Fibroblast of villous mesenchyme (primary cell): Measurements from ENCODE around the gene CAMK2A. TPM values are rescaled to one million over a fixed set of nuclear protein-coding genes. Genes with fewer than 3 reads are reported as not detected.

Experiments used
- DNase-seq: peaks from one replicate; pipeline ENCODE4 v3.0.0-alpha.2; 2010; ENCODE audit warnings: low read depth
- H3K4me3 ChIP-seq: 2 replicates; pipeline ENCODE4 v1.5.1; 2011; ENCODE audit warnings: low read depth, mild to moderate bottlenecking, low read length
- total RNA-seq: library from RNA; depleted of rRNA; stranded (reverse); fragments of >200 nt; gene quantifications from 2 replicates; pipeline ENCODE4 v1.2.3, GENCODE V29; 2012
- TF ChIP-seq, protein P1 (sequence below): IDR thresholded peaks from 2 replicates; pipeline ENCODE4 v1.5.1; 2012; ENCODE audit warnings: low read depth, mild to moderate bottlenecking, low read length; ENCODE audit not compliant: insufficient read depth

CAMK2A gene
- total RNA-seq, 1 donor: 1.3 TPM

DNA sequence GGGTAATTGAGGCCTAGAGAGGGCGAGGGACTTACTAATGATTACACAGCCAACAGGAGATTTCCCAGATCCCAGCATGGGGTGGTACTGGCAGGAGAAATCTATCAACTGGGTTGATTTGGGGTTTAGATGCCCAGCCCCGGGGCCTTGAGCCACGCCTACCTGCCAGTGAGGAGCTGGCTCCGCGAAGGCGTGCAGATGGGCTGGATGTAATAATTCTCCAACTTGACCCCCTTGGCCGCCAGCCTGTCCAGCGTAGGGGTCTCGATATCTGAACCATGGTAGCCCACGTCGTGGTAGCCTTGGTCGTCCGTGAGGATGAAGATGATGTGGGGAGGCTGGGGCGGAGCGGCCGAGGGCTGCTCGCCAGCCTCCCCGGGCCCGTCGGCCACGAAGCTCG is 12.3 kb upstream of the CAMK2A start:
- H3K4me3 ChIP-seq: peak overlapping the region; percentile 60
- peak; percentile 42 for DNase-seq
- TF ChIP-seq, protein P1, sequence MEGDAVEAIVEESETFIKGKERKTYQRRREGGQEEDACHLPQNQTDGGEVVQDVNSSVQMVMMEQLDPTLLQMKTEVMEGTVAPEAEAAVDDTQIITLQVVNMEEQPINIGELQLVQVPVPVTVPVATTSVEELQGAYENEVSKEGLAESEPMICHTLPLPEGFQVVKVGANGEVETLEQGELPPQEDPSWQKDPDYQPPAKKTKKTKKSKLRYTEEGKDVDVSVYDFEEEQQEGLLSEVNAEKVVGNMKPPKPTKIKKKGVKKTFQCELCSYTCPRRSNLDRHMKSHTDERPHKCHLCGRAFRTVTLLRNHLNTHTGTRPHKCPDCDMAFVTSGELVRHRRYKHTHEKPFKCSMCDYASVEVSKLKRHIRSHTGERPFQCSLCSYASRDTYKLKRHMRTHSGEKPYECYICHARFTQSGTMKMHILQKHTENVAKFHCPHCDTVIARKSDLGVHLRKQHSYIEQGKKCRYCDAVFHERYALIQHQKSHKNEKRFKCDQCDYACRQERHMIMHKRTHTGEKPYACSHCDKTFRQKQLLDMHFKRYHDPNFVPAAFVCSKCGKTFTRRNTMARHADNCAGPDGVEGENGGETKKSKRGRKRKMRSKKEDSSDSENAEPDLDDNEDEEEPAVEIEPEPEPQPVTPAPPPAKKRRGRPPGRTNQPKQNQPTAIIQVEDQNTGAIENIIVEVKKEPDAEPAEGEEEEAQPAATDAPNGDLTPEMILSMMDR: no peak

DNA sequence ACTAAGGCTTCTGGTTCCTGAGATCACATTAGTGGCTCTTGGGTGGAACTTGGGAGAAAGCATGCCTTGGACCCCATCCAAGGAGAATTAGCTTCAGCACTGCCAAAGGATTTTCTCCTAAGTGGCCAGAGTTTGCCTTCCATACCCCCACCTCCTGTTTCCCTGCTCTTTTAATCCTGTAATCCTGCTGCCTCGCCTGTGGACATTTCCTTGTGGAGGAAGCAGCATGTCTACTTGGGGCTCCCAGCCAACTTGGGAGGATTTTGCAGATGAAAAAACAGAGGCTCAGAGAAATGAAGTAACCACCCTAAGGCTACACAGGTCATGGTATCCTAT is 11.6 kb upstream of the CAMK2A start:
- H3K4me3 ChIP-seq: peak overlapping the region; percentile 60
- DNase-seq: peak; percentile 94
- TF ChIP-seq, protein P1: no peak

DNA sequence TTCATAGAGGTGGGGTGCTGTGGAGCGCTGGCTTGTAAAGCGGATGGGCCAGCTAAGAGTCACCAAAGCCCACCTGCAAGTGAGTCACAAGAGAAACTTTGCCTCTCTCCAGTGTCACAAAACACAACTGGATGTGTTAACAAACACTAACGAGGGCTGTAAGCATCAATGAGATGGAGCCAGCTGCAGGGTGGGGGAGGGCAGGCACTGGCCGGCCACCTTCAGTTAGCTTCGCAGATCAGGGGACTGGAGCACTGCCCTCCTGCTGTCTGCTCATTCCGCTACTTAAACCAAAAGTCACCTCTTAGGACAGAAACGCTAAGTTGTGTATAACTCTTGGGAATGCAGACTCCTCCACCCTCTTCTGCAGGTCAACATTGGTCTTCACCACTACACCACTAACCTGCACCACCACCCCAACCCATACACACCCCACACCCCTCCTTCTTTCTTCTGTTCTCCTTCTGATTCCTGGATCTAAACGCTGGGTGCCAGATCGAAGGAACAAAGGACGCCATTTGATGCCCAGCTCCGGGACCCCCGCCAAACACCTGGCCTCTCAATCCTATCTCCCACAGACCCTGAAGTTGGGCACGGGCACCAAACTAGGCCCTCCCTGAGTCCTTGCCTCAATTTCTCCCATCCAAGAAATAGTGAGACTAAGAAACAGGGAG is 11.1 kb upstream of the CAMK2A start:
- H3K4me3 ChIP-seq: peak overlapping the region; percentile 60
- TF ChIP-seq, protein P1: no peak

DNA sequence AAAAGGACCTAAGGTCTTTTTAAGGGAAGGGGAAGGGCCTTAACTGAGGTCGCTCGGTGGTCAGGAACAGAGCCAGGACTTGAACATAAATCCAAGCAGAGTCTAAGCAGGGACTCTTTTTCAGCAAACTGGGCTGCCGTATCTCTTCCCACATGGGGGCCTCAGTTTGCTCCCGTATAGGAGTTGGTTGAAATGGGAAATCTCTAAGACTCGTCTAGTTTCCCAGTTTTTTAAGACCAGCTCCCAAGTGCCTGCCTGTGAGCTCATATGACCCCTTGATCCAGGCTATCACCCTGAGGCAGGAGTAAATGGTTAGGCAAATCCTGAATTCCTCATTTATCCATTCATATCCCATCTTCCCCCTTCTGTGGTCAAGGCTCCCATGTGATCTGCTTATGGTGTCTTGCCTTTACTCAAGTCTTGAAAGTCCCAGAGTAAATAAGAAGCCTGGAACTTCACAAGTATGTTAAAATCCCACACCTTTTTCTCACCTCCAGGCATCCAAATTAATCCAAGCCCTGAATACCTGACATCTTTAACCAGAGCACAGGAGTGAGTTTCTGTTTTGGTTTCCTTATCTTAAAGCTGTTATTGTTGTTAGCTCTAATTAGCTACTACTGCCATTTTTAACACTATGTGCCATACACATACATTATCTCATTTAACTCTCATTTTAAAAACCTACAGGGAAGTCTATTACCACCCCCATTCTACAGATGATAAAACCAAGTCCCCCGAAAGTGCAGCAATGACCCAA is 10.2 kb upstream of the CAMK2A start:
- TF ChIP-seq, protein P1: no peak
- peak overlapping the region; percentile 60 for H3K4me3 ChIP-seq
- peak; percentile 95 for DNase-seq

More for the DNA sequence above, 11.1 kb upstream of the CAMK2A start:
- DNase-seq: no peak

DNA sequence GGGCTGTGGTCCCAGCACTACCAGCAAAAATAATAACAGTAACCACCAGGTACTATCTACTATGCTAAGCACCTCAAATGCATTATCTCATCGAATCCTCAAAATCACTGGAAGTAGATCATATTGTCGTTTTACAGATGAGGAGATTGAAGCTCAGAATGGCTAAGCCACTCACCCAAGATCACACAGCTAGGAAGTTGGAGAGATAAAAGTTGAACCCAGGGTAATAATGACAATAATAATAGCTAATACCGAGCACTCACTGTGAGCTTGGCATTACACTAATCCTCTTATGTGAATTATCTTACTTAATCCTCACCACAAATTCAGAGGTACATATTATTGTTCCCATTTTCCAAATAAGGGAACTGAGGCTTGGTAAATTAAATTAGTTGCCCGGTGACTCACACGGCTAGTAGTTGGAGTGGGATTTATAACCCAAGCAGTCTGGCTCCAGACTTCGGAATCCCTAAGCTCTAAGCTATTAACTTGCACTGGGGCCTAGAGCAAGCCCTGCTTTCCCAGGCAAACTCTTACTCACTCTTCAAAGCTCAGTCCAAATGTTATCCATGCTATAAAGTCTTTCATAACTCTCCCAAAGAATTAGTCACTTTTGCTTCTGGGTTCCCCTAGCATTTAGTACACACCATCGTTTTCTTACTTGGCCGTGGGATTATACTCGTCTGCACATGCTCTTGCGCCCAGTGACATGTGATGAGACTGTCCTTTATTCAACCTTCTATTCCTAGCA is 9.3 kb upstream of the CAMK2A start:
- DNase-seq: peak; percentile 99

DNA sequence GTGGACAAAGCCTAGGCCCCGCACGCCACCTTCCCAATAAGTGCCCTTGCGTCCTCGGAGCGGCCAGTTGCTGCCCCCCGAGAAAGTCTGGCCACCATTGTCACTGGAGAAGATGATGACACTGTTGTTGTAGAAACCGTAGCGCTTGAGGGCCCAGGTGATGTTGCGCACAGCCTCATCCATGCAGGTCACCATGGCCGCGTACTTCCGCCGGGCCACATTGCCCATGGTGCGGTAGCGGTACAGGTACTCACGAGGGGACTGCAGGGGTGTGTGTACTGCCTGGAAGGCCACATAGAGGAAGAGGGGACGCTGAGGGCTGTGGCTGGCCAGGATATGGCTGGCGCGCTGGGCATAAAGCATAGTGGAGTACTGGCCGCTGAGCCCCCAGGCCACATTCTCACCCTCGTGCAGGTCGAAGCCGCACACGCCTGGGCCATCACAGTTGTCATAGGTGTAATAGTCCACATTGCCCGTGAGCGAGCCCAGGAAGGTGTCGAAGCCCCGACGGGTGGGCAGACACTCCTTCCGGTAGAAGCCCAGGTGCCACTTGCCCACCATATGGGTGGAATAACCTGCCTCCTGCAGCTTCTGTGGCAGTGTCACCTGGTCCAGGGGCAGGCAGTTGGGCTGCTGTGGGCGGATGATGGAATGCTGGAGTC is 8.5 kb upstream of the CAMK2A start:
- no peak for DNase-seq
- TF ChIP-seq, protein P1: no peak
- no peak overlapping the region for H3K4me3 ChIP-seq

More for the DNA sequence above, 9.3 kb upstream of the CAMK2A start:
- TF ChIP-seq, protein P1: no peak
- H3K4me3 ChIP-seq: no peak overlapping the region
